GF-D8 (cell line): ENCODE results near the gene MPO.
A peak's percentile ranks its signal among the peaks of the same experiment; 100 is the strongest.

Experiments
- DNase-seq: peaks from one replicate; lab custom pipeline; 2025; lab: John Stamatoyannopoulos, UW

MPO gene

GRCh38 chr17:58307468-58308172, 26.9 kb upstream of the MPO start:
- DNase-seq, result no peak

- no peak for DNase-seq
Measured at GRCh38 chr17:58306131-58306951, 25.6 kb upstream of the MPO start.

- no peak for DNase-seq
Measured at GRCh38 chr17:58305626-58306025, 24.9 kb upstream of the MPO start.

- no peak for DNase-seq
Measured at GRCh38 chr17:58304750-58305486, 24.2 kb upstream of the MPO start.

- peak; percentile 21 for DNase-seq
Measured at GRCh38 chr17:58303971-58304749, 23.4 kb upstream of the MPO start.

- no peak for DNase-seq
Measured at GRCh38 chr17:58302919-58303585, 22.3 kb upstream of the MPO start.

GRCh38 chr17:58302171-58302918, 21.6 kb upstream of the MPO start:
- DNase-seq, result no peak

GRCh38 chr17:58301504-58302150, 20.9 kb upstream of the MPO start:
- no peak for DNase-seq

GRCh38 chr17:58300336-58300735, 19.6 kb upstream of the MPO start:
- DNase-seq, result no peak

GRCh38 chr17:58294034-58294433, 13.3 kb upstream of the MPO start:
- no peak for DNase-seq

GRCh38 chr17:58291246-58291645, 10.5 kb upstream of the MPO start:
- no peak for DNase-seq

- no peak for DNase-seq
Measured at GRCh38 chr17:58289869-58290268, 9.1 kb upstream of the MPO start.

- peak; percentile 74 for DNase-seq
Measured at GRCh38 chr17:58285422-58285810, 4.7 kb upstream of the MPO start.

- DNase-seq, result peak; percentile 99
Measured at GRCh38 chr17:58284613-58285421, 4.1 kb upstream of the MPO start.

GRCh38 chr17:58283674-58284612, 3.2 kb upstream of the MPO start:
- DNase-seq, result no peak

GRCh38 chr17:58282442-58282841, 1.7 kb upstream of the MPO start:
- DNase-seq, result no peak

- DNase-seq, result peak; percentile 99
Measured at GRCh38 chr17:58281511-58282011, 826 bp upstream of the MPO start.
